Fibroblast of villous mesenchyme (primary cell): Measurements from ENCODE around the gene MIA. TPM values are rescaled to one million over a fixed set of nuclear protein-coding genes. Genes with fewer than 3 reads are reported as not detected.

ENCODE experiments used
- DNase-seq: peaks from one replicate; pipeline ENCODE4 v3.0.0-alpha.2; 2010; ENCODE audit warnings: low read depth
- H3K4me3 ChIP-seq: 2 replicates; pipeline ENCODE4 v1.5.1; 2011; ENCODE audit warnings: low read depth, mild to moderate bottlenecking, low read length
- CTCF ChIP-seq: IDR thresholded peaks from 2 replicates; pipeline ENCODE4 v1.5.1; 2012; ENCODE audit warnings: low read depth, mild to moderate bottlenecking, low read length; ENCODE audit not compliant: insufficient read depth
- total RNA-seq: library from RNA; depleted of rRNA; stranded (reverse); fragments of >200 nt; gene quantifications from 2 replicates; pipeline ENCODE4 v1.2.3, GENCODE V29; 2012

Gene MIA
- total RNA-seq, 1 donor, result not detected

- TF ChIP-seq CTCF, result no peak
- peak within 1 kb of the TSS; percentile 91 for H3K4me3 ChIP-seq
Measured at GRCh38 chr19:40750874-40751537, 24.3 kb upstream of the MIA start, which contains the start of gene SNRPA. TSS of gene SNRPA (plus strand) at chr19:40751203. CDS start at chr19:40751409, 206 bp downstream.

GRCh38 chr19:40752257-40752781, 23.0 kb upstream of the MIA start:
- no peak for DNase-seq
- no peak for TF ChIP-seq CTCF
- peak overlapping the region; percentile 91 for H3K4me3 ChIP-seq

More at GRCh38 chr19:40750874-40751537, 24.3 kb upstream of the MIA start, which contains the start of gene SNRPA:
- DNase-seq, result peak; percentile 99

GRCh38 chr19:40754611-40755247, 20.6 kb upstream of the MIA start:
- H3K4me3 ChIP-seq, result peak overlapping the region; percentile 37
- DNase-seq, result peak; percentile 65
- TF ChIP-seq CTCF, result no peak

- H3K4me3 ChIP-seq, result no peak overlapping the region
- no peak for DNase-seq
- no peak for TF ChIP-seq CTCF
Measured at GRCh38 chr19:40755248-40755624, 20.1 kb upstream of the MIA start.

GRCh38 chr19:40755791-40756190, 19.5 kb upstream of the MIA start:
- H3K4me3 ChIP-seq, result no peak overlapping the region
- no peak for DNase-seq
- no peak for TF ChIP-seq CTCF

GRCh38 chr19:40756502-40757110, 18.7 kb upstream of the MIA start:
- no peak for TF ChIP-seq CTCF
- DNase-seq, result no peak
- no peak overlapping the region for H3K4me3 ChIP-seq
